ENCODE measurements around the gene CALCOCO1. TPM values are rescaled to one million over a fixed set of nuclear protein-coding genes. Genes with fewer than 3 reads are reported as not detected.
A peak's percentile ranks its signal among the peaks of the same experiment; 100 is the strongest.

Gene CALCOCO1
- total RNA-seq, 1 experiment from 2014 or later = 20.4 TPM

DNA sequence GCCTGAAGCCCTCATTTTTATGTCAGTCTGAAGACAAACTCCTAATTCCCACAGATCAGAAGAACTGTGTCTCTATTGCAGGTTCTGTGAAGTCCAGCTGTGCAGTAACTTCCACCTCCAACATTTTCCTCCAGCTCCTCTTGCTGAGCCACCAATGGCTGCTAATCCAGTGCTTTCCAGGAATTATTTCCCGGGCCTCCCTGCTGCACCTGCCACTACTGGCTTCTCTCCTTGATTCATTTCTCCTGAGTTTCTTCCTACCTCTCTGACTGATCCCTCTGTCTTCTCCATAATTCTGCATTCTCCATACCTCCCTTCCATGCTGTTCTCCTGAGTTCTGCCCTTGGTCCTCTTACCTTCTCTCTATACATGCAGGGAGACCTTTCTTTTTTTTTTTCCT is 21.2 kb downstream of the CALCOCO1 start:
- ChIA-PET CTCF (no interaction called here), POLR2A (ENCODE audit: unreplicated experiment) (interaction anchor here (0.6 kb wide), 1 partner anchor 22 kb away, joined by 5 read pairs; no protein-coding TSS in a partner anchor)
- TF ChIP-seq EZH2 (IDR thresholded peaks at IDR 0.05; ENCODE audit: low read length, unreplicated experiment) = no peak
- no peak for TF ChIP-seq EZH2phosphoT487 (IDR thresholded peaks at IDR 0.05; ENCODE audit: borderline replicate concordance, low read length)
- TF ChIP-seq, protein P1, sequence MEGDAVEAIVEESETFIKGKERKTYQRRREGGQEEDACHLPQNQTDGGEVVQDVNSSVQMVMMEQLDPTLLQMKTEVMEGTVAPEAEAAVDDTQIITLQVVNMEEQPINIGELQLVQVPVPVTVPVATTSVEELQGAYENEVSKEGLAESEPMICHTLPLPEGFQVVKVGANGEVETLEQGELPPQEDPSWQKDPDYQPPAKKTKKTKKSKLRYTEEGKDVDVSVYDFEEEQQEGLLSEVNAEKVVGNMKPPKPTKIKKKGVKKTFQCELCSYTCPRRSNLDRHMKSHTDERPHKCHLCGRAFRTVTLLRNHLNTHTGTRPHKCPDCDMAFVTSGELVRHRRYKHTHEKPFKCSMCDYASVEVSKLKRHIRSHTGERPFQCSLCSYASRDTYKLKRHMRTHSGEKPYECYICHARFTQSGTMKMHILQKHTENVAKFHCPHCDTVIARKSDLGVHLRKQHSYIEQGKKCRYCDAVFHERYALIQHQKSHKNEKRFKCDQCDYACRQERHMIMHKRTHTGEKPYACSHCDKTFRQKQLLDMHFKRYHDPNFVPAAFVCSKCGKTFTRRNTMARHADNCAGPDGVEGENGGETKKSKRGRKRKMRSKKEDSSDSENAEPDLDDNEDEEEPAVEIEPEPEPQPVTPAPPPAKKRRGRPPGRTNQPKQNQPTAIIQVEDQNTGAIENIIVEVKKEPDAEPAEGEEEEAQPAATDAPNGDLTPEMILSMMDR (conservative IDR thresholded peaks at IDR 0.05; ENCODE audit: low read depth, low read length) = no peak
- no peak overlapping the region for H3K4me3 ChIP-seq (ENCODE audit: low read length)
- no peaks in the 10 kb centered on the region for H3K79me2 ChIP-seq (ENCODE audit: low read length)
- H2AFZ ChIP-seq (ENCODE audit: low read length) = no peak overlapping the region
- H3K9me3 ChIP-seq (ENCODE audit: low read length) = no peaks in the 10 kb centered on the region
- ATAC-seq = no peak
- no peaks in the 10 kb centered on the region for H4K20me1 ChIP-seq (ENCODE audit: low read length)
- H3K36me3 ChIP-seq (ENCODE audit: low read depth, low read length) = no peaks in the 10 kb centered on the region
- BruUV-seq (replicated peaks) = no TSS peak
- no peak overlapping the region for H3K4me2 ChIP-seq (ENCODE audit: low read length)
- 0 out of 2 replicates have a peak, but pooled peaks cover 3% of the 10 kb centered on the region for H3K27me3 ChIP-seq (ENCODE audit: low read length)
- DNase-seq = no peak
- intact Hi-C loops (cut with micrococcal nuclease) = no loop called here
- H3K4me1 ChIP-seq (ENCODE audit: insufficient read depth, low read length) = no peaks in the 10 kb centered on the region
- H3K9me2 ChIP-seq (replicated peaks; ENCODE audit: low read length) = no peaks in the 10 kb centered on the region
- H3K27ac ChIP-seq (ENCODE audit: low read length) = no peak overlapping the region
- H3F3A ChIP-seq (ENCODE audit: low read length, unreplicated experiment) = no peaks in the 10 kb centered on the region
- no peak overlapping the region for H3K9ac ChIP-seq (ENCODE audit: low read length)

- no TSS peak for BruUV-seq (replicated peaks)
- Histone ChIP-seq H3K27ac (ENCODE audit: low read length) (no peak overlapping the region), H3K9me3 (ENCODE audit: low read length) (no peaks in the 10 kb centered on the region), H3F3A (ENCODE audit: low read length, unreplicated experiment) (no peaks in the 10 kb centered on the region), H3K4me3 (ENCODE audit: low read length) (no peak overlapping the region), H3K9me2 (replicated peaks; ENCODE audit: low read length) (no peaks in the 10 kb centered on the region), H3K4me2 (ENCODE audit: low read length) (no peak overlapping the region), H4K20me1 (ENCODE audit: low read length) (no peaks in the 10 kb centered on the region), H3K27me3 (ENCODE audit: low read length) (0 out of 2 replicates have a peak, but pooled peaks cover 3% of the 10 kb centered on the region), H2AFZ (ENCODE audit: low read length) (no peak overlapping the region), H3K9ac (ENCODE audit: low read length) (no peak overlapping the region), H3K79me2 (ENCODE audit: low read length) (no peaks in the 10 kb centered on the region), H3K36me3 (ENCODE audit: low read depth, low read length) (no peaks in the 10 kb centered on the region), H3K4me1 (ENCODE audit: insufficient read depth, low read length) (no peaks in the 10 kb centered on the region)
- TF ChIP-seq EZH2phosphoT487 (IDR thresholded peaks at IDR 0.05; ENCODE audit: borderline replicate concordance, low read length) (no peak), EZH2 (IDR thresholded peaks at IDR 0.05; ENCODE audit: low read length, unreplicated experiment) (no peak)
- TF ChIP-seq, protein P1 (conservative IDR thresholded peaks at IDR 0.05; ENCODE audit: low read depth, low read length) = no peak
- DNase-seq (peak; percentile 10), ATAC-seq (no peak)
- ChIA-PET POLR2A (ENCODE audit: unreplicated experiment) (no interaction called here), CTCF (no interaction called here)
- intact Hi-C loops (cut with micrococcal nuclease) = no loop called here
These were observed 23.5 kb downstream of the CALCOCO1 start for GRCh38 chr12:53703756-53704155.

DNA sequence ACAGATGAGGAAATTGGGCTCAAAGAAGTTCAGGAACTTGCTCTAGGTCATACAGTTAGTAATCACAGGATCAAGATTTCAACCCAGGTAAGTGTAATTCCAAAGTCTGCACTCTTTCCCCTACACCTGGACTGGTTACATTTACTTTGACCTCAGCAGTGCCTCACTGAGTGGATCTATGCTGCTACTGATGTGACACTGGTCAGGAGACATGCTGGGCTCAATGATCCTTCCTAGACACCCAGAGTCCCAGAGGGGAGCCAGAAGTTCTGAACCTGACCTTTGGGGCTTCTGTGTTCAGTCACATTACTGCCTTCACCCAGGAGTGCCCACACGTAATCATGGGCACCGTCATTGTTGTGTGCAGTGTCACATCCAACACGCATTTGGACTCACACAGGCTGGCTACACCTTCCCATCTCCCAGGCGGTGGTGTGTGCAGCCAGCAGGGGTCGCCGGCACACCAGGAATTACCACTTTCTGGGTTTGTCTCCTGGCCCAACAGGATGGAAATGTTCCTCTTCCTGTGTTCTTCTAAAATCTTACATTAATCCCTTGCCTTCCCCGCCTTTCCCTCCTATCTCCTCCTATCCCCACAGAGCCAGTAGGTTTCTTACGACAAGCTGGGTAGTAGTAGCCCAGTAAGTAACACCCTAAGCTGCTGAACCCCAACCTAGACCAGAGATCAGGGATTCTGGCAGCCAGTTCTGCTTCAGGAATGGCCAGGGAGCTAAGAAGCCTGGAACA is 25.6 kb downstream of the CALCOCO1 start:
- Histone ChIP-seq H4K20me1 (ENCODE audit: low read length) (no peaks in the 10 kb centered on the region), H3K27me3 (ENCODE audit: low read length) (0 out of 2 replicates have a peak, but pooled peaks cover 4% of the 10 kb centered on the region), H3K27ac (ENCODE audit: low read length) (no peak overlapping the region), H3K9ac (ENCODE audit: low read length) (no peak overlapping the region), H3K36me3 (ENCODE audit: low read depth, low read length) (no peaks in the 10 kb centered on the region), H2AFZ (ENCODE audit: low read length) (peak overlapping the region; percentile 41), H3F3A (ENCODE audit: low read length, unreplicated experiment) (no peaks in the 10 kb centered on the region), H3K4me1 (ENCODE audit: insufficient read depth, low read length) (no peaks in the 10 kb centered on the region), H3K4me3 (ENCODE audit: low read length) (no peak overlapping the region), H3K9me2 (replicated peaks; ENCODE audit: low read length) (no peaks in the 10 kb centered on the region), H3K4me2 (ENCODE audit: low read length) (0 out of 2 replicates have a peak overlapping the region, but pooled peaks have one; percentile 11), H3K79me2 (ENCODE audit: low read length) (no peaks in the 10 kb centered on the region), H3K9me3 (ENCODE audit: low read length) (no peaks in the 10 kb centered on the region)
- TF ChIP-seq, protein P1 (conservative IDR thresholded peaks at IDR 0.05; ENCODE audit: low read depth, low read length) = peak; percentile 94
- TF ChIP-seq EZH2 (IDR thresholded peaks at IDR 0.05; ENCODE audit: low read length, unreplicated experiment) = no peak
- TF ChIP-seq EZH2phosphoT487 (IDR thresholded peaks at IDR 0.05; ENCODE audit: borderline replicate concordance, low read length) = no peak
- peak; percentile 81 for DNase-seq
- intact Hi-C loops (cut with micrococcal nuclease) = loop anchor here (1.0 kb wide), 1 partner anchor 42 kb away; no protein-coding TSS in a partner anchor
- no TSS peak for BruUV-seq (replicated peaks)
- ChIA-PET CTCF (interaction anchor here (1.3 to 1.4 kb wide), 2 partner anchors 42 to 45 kb away, joined by 13 to 15 read pairs; no protein-coding TSS in a partner anchor), POLR2A (ENCODE audit: unreplicated experiment) (no interaction called here)
- peak; percentile 99 for ATAC-seq
